HEK293T (cell line): Measurements from ENCODE around the gene NUTF2.

Experiments
- CTBP1 ChIP-seq: fragments of 450-650 bp; IDR thresholded peaks from 2 replicates; pipeline ENCODE4 v1.6.1; 2016; ENCODE audit warnings: borderline replicate concordance
- FOXM1 ChIP-seq: fragments of 450-650 bp; IDR thresholded peaks from 2 replicates; pipeline ENCODE4 v1.6.1; 2017; ENCODE audit warnings: mild to moderate bottlenecking, borderline replicate concordance
- HDGF ChIP-seq: fragments of 450-650 bp; IDR thresholded peaks from 2 replicates; pipeline ENCODE4 v1.6.1; 2017; ENCODE audit warnings: antibody characterized with exemption, borderline replicate concordance
- NFRKB ChIP-seq: fragments of 450-650 bp; IDR thresholded peaks from 2 replicates; pipeline ENCODE4 v1.6.1; 2016; ENCODE audit warnings: mild to moderate bottlenecking, moderate library complexity
- SUZ12 ChIP-seq: fragments of 450-650 bp; IDR thresholded peaks from 2 replicates; pipeline ENCODE4 v1.6.1; 2016; ENCODE audit warnings: mild to moderate bottlenecking
- ZNF384 ChIP-seq: fragments of 450-650 bp; IDR thresholded peaks from 2 replicates; pipeline ENCODE4 v1.6.1; 2016

DNA sequence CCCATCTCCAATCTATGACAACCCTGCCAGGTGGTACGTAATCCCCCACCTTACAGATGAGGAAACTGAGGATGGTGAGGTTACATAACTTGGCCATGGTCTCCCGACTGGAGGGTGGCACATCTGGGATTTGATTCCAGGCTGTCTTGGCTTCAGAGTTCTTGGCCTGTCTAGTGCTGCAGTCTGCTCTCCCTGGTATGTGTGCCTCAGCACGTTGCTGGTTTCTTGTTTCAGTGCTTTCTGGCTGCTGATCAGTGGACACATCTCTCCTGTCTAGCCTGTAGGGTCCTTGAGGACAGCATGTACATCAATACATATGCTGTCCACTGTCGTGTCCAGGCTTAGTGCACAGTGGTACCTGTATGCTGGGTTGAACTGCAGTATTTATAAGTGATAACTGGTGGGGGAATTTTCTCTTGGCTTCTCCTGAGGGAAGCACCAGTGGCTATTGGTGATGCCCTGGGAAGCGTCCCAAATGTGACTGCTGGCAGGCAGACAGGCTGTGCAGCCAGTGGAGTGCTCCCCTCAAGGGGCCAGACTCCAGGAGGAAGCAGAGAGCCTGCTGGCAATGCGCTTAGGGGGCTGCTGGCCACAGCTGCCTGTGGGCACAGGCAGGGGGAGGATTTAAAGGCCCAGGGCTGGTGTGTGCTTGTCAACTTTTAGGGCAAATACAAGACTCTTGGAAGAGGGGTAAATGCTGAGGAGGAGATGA is 70.6 kb downstream of the NUTF2 start:
- TF ChIP-seq ZNF384 = no peak
- no peak for TF ChIP-seq SUZ12
- no peak for TF ChIP-seq HDGF
- no peak for TF ChIP-seq FOXM1
- no peak for TF ChIP-seq NFRKB
- TF ChIP-seq CTBP1 = no peak
